A673 (cell line): Measurements from ENCODE around the gene EIF5. TPM values are rescaled to one million over a fixed set of nuclear protein-coding genes. Genes with fewer than 3 reads are reported as not detected.
A peak's percentile ranks its signal among the peaks of the same experiment; 100 is the strongest.

Experiments
- BruUV-seq: library from RNA; stranded (reverse); fragments of 400-500 nt; replicated peaks from 2 replicates; lab custom pipeline; 2021; lab: Mats Ljungman, UMichigan
- CTCF ChIA-PET: fragments of 300-600 bp; sonication (Branson Sonifier 250); formaldehyde crosslinking; loops from one replicate; lab custom pipeline; 2022; ENCODE audit warnings: antibody characterized with exemption; lab: Charles Lee
- POLR2A ChIA-PET: fragments of 300-600 bp; sonication (Branson Sonifier 250); formaldehyde crosslinking; loops from one replicate; lab custom pipeline; 2022; ENCODE audit warnings: antibody characterized with exemption; ENCODE audit not compliant: low non-redundant PET; lab: Charles Lee
- DNase-seq: peaks from one replicate; pipeline ENCODE4 v3.0.0-alpha.2; 2015; ENCODE audit warnings: low spot score
- H3K27ac ChIP-seq: fragments of 200-600 bp; sonication (generic); 2 replicates; pipeline ENCODE4 v1.5.1; 2016; ENCODE audit warnings: mixed run types, low read depth, mild to moderate bottlenecking, mixed read lengths, antibody characterized with exemption, low read length; ENCODE audit not compliant: poor library complexity, severe bottlenecking
- H3K27me3 ChIP-seq: fragments of 200-600 bp; sonication (generic); replicated peaks from 2 replicates; pipeline ENCODE4 v1.6.1; 2017; ENCODE audit warnings: mixed run types, low read depth, mild to moderate bottlenecking, mixed read lengths, antibody characterized with exemption, low read length; ENCODE audit not compliant: insufficient read depth, poor library complexity
- H3K36me3 ChIP-seq: fragments of 200-600 bp; sonication (generic); 2 replicates; pipeline ENCODE4 v1.6.1; 2016; ENCODE audit warnings: mixed run types, mild to moderate bottlenecking, mixed read lengths, antibody characterized with exemption, low read length; ENCODE audit not compliant: insufficient read depth, poor library complexity, severe bottlenecking
- H3K4me1 ChIP-seq: fragments of 200-600 bp; sonication (generic); 2 replicates; pipeline ENCODE4 v1.6.1; 2017; ENCODE audit warnings: mixed run types, mild to moderate bottlenecking, mixed read lengths, antibody characterized with exemption, low read length; ENCODE audit not compliant: insufficient read depth, poor library complexity, severe bottlenecking
- H3K4me3 ChIP-seq: fragments of 200-600 bp; sonication (generic); 2 replicates; pipeline ENCODE4 v1.5.1; 2016; ENCODE audit warnings: low read depth, mixed run types, mild to moderate bottlenecking, mixed read lengths, low read length; ENCODE audit not compliant: poor library complexity, severe bottlenecking
- H3K9me3 ChIP-seq: fragments of 200-600 bp; sonication (generic); 2 replicates; pipeline ENCODE4 v1.6.1; 2016; ENCODE audit warnings: mixed run types, low read depth, mild to moderate bottlenecking, mixed read lengths, antibody characterized with exemption, low read length; ENCODE audit not compliant: poor library complexity, severe bottlenecking
- EZH2 ChIP-seq: fragments of 200-600 bp; sonication (generic); IDR thresholded peaks from 2 replicates; pipeline ENCODE4 v1.6.1; 2017; ENCODE audit warnings: borderline replicate concordance, low read depth, mild to moderate bottlenecking, mixed read lengths, antibody characterized with exemption, low read length; ENCODE audit not compliant: poor library complexity, severe bottlenecking
- intact Hi-C: fragments of 100-400 bp; cut with micrococcal nuclease; formaldehyde crosslinking; loops from one replicate; pipeline ENCODE4 v1.10.0; 2022; ENCODE audit not compliant: unreplicated experiment
- total RNA-seq: library from RNA; stranded (reverse); gene quantifications from 2 replicates; pipeline ENCODE4 v1.2.3, GENCODE V29; 2021
- TF ChIP-seq, protein P1 (sequence below): fragments of 300-800, 200-600 bp; sonication (generic); conservative IDR thresholded peaks from 2 replicates; pipeline ENCODE4 v1.5.1; 2017; ENCODE audit warnings: low read depth, mild to moderate bottlenecking, antibody characterized with exemption, low read length, moderate library complexity, mixed read lengths

Gene EIF5
- total RNA-seq, 1 experiment from 2014 or later, result 446 TPM

DNA sequence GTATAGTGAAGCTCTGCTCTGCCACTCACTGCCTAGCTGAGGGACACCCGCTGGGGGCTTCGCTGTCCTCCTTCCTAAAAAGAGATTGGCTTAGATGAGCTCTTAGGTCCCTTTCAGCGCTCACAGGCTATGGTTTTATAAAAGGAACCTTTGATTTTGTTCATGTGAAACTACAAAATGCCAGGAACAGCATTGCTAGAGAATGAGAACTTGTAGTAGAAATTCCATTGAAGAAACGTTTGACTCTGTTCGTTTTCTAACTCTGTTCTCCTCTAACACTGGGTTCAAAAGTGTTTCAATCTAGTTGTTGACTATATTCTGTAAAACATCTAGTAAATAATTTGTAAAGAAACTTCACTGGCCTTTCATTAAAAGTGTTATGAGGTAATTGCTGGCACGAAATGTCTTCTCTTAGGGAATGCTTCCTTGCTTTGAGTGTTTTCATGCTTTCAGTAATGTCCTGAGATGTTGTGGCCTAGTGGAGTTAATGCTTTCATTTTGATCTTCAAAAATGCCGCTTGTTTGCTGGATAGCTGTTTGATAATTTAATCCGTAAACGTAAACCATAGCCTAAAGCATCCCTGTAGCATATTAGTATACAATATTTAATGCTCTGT is 52.8 kb downstream of the EIF5 start:
- Histone ChIP-seq H3K4me3 (peak overlapping the region; percentile 97), H3K4me1 (peaks cover 19% of the 10 kb centered on the region), H3K36me3 (no peaks in the 10 kb centered on the region), H3K27me3 (no peaks in the 10 kb centered on the region), H3K9me3 (no peaks in the 10 kb centered on the region), H3K27ac (peak overlapping the region; percentile 97)
- TF ChIP-seq EZH2, result no peak
- TF ChIP-seq, protein P1, sequence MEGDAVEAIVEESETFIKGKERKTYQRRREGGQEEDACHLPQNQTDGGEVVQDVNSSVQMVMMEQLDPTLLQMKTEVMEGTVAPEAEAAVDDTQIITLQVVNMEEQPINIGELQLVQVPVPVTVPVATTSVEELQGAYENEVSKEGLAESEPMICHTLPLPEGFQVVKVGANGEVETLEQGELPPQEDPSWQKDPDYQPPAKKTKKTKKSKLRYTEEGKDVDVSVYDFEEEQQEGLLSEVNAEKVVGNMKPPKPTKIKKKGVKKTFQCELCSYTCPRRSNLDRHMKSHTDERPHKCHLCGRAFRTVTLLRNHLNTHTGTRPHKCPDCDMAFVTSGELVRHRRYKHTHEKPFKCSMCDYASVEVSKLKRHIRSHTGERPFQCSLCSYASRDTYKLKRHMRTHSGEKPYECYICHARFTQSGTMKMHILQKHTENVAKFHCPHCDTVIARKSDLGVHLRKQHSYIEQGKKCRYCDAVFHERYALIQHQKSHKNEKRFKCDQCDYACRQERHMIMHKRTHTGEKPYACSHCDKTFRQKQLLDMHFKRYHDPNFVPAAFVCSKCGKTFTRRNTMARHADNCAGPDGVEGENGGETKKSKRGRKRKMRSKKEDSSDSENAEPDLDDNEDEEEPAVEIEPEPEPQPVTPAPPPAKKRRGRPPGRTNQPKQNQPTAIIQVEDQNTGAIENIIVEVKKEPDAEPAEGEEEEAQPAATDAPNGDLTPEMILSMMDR, result no peak
- ChIA-PET CTCF (no interaction called here), POLR2A (no interaction called here)
- no TSS peak for BruUV-seq
- DNase-seq, result peak; percentile 33
- intact Hi-C loops, result no loop called here

- DNase-seq, result no peak
- Histone ChIP-seq H3K27me3 (no peaks in the 10 kb centered on the region), H3K4me1 (peaks cover 24% of the 10 kb centered on the region), H3K4me3 (no peak overlapping the region), H3K36me3 (no peaks in the 10 kb centered on the region), H3K27ac (no peak overlapping the region), H3K9me3 (no peaks in the 10 kb centered on the region)
- intact Hi-C loops, result no loop called here
- ChIA-PET POLR2A (no interaction called here), CTCF (no interaction called here)
- no TSS peak for BruUV-seq
- TF ChIP-seq, protein P1, result no peak
- TF ChIP-seq EZH2, result no peak
These were observed 54.6 kb downstream of the EIF5 start for GRCh38 chr14:103388664-103389063.

- Histone ChIP-seq H3K4me3 (no peak overlapping the region), H3K27me3 (no peaks in the 10 kb centered on the region), H3K36me3 (no peaks in the 10 kb centered on the region), H3K27ac (no peak overlapping the region), H3K9me3 (no peaks in the 10 kb centered on the region), H3K4me1 (peaks cover 30% of the 10 kb centered on the region)
- intact Hi-C loops, result loop anchor here (5.0 kb wide), 2 partner anchors 37 to 67 kb away; no protein-coding TSS in a partner anchor
- POLR2A ChIA-PET, result no interaction called here
- BruUV-seq, result no TSS peak
- CTCF ChIA-PET, result interaction anchor here (0.8 to 1.2 kb wide), 5 partner anchors 57 to 285 kb away, joined by 3 to 5 read pairs (median 3); partner anchors contain the start of gene EIF5
- no peak for DNase-seq
- TF ChIP-seq, protein P1, result no peak
- no peak for TF ChIP-seq EZH2
These were observed 56.6 kb downstream of the EIF5 start for GRCh38 chr14:103390605-103391004.
